ENCODE results near the gene ARHGEF4.

Gene ARHGEF4

DNA sequence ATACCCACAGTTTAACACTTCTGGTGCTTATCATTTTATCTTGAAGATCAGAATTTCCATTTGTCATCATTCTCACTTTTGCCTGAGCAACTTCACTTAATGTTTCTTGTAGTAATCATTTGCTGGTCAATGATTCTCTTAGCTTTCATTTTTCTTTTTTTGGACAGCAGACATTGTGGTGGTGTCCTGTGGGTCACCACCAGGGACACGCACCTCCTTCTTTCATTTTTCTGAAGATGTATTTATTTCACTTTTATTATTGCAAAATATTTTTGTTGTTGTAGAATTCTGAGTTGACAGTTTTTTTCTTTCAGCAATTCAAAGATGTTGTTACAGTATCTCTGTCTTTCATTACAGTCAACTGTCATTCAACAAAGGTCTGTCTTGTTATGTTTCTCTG lies 172.3 kb downstream of the ARHGEF4 start:
- no peak for TF ChIP-seq CTCF (IDR thresholded peaks at IDR 0.05; ENCODE audit: low read length, missing control alignments)
- H3K4me3 ChIP-seq (replicated peaks; ENCODE audit: low read depth, low read length): no peak overlapping the region
- no peak for DNase-seq (ENCODE audit: low read depth)

- TF ChIP-seq CTCF (IDR thresholded peaks at IDR 0.05; ENCODE audit: low read length, missing control alignments): no peak
- DNase-seq (ENCODE audit: low read depth): no peak
- H3K4me3 ChIP-seq (replicated peaks; ENCODE audit: low read depth, low read length): no peak overlapping the region
Observed at GRCh38 chr2:131009713-131010475, 173.2 kb downstream of the ARHGEF4 start.

GRCh38 chr2:131010566-131010965 lies 173.9 kb downstream of the ARHGEF4 start:
- DNase-seq (ENCODE audit: low read depth): no peak
- no peak for TF ChIP-seq CTCF (IDR thresholded peaks at IDR 0.05; ENCODE audit: low read length, missing control alignments)

DNA sequence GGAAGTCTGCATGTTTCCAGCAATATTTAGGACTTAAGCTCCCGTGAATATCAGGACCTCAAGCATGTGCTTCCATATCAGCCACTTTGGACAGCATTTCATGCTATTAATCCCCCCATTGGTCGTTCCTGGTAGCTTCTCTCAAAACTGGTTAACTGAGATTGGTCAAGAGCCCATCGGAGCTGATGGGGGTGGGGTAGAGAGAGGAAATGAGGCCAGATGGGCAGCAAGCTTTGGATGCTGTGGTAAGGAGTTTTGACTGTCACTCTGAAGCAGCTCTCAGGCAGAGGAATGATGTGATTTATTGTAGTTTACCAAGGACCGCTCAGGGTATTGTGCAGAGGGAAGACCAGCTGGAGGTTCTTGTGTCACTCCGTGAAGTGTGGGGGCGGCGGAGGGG lies 174.8 kb downstream of the ARHGEF4 start:
- no peak overlapping the region for H3K4me3 ChIP-seq (replicated peaks; ENCODE audit: low read depth, low read length)
- DNase-seq (ENCODE audit: low read depth): no peak
- TF ChIP-seq CTCF (IDR thresholded peaks at IDR 0.05; ENCODE audit: low read length, missing control alignments): no peak

More at GRCh38 chr2:131010566-131010965, 173.9 kb downstream of the ARHGEF4 start:
- H3K4me3 ChIP-seq (replicated peaks; ENCODE audit: low read depth, low read length): no peak overlapping the region

- no peak for DNase-seq (ENCODE audit: low read depth)
- TF ChIP-seq CTCF (IDR thresholded peaks at IDR 0.05; ENCODE audit: low read length, missing control alignments): no peak
- H3K4me3 ChIP-seq (replicated peaks; ENCODE audit: low read depth, low read length): no peak overlapping the region
Observed at GRCh38 chr2:131014141-131014540, 177.4 kb downstream of the ARHGEF4 start.

- no peak for DNase-seq (ENCODE audit: low read depth)
- no peak overlapping the region for H3K4me3 ChIP-seq (replicated peaks; ENCODE audit: low read depth, low read length)
- TF ChIP-seq CTCF (IDR thresholded peaks at IDR 0.05; ENCODE audit: low read length, missing control alignments): no peak
Observed at GRCh38 chr2:131015764-131016163, 179.1 kb downstream of the ARHGEF4 start.

Data from fibroblast of pulmonary artery (primary cell).